IPS DF 6.9 (cell line): Measurements from ENCODE around the gene SRXN1.

ENCODE experiments used
- DNase-seq: peaks from one replicate; pipeline ENCODE4 v3.0.0-alpha.2; 2013; ENCODE audit warnings: low read depth, low spot score
- H3K27ac ChIP-seq: one replicate; pipeline ENCODE4 v1.5.1; 2013; ENCODE audit warnings: low read length, control low read depth
- H3K27me3 ChIP-seq: 2 replicates; pipeline ENCODE4 v1.6.1; 2013; ENCODE audit warnings: mild to moderate bottlenecking, low read length; ENCODE audit not compliant: control insufficient read depth, insufficient read depth
- H3K36me3 ChIP-seq: 2 replicates; pipeline ENCODE4 v1.6.1; 2013; ENCODE audit warnings: low read length; ENCODE audit not compliant: control insufficient read depth, insufficient read depth
- H3K4me1 ChIP-seq: 2 replicates; pipeline ENCODE4 v1.6.1; 2013; ENCODE audit warnings: low read length; ENCODE audit not compliant: control insufficient read depth, insufficient read depth
- H3K4me3 ChIP-seq: 2 replicates; pipeline ENCODE4 v1.5.1; 2013; ENCODE audit warnings: mild to moderate bottlenecking, low read length
- H3K9me3 ChIP-seq: 2 replicates; pipeline ENCODE4 v1.6.1; 2013; ENCODE audit warnings: low read length, inconsistent platforms; ENCODE audit not compliant: control insufficient read depth, insufficient read depth
- WGBS: extraction: QIAGEN DNeasy Blood & Tissue Kit; methylation state at CpG from one replicate; pipeline ENCODE4 v1.1.7; 2013; ENCODE audit warnings: mixed read lengths, missing lambda C conversion rate; ENCODE audit not compliant: insufficient read length, insufficient coverage; 5-methylcytosine and 5-hydroxymethylcytosine counted together

The SRXN1 gene

GRCh38 chr20:635893-636338 lies 17.1 kb downstream of the SRXN1 start:
- Histone ChIP-seq H3K4me1 (no peaks in the 10 kb centered on the region), H3K27ac (no peak overlapping the region), H3K4me3 (no peak overlapping the region), H3K9me3 (no peaks in the 10 kb centered on the region), H3K36me3 (no peaks in the 10 kb centered on the region), H3K27me3 (no peaks in the 10 kb centered on the region)
- no CpG with 5 or more reads among the region's 7 CpGs for WGBS
- no peak for DNase-seq

GRCh38 chr20:635028-635892 lies 17.7 kb downstream of the SRXN1 start:
- Histone ChIP-seq H3K9me3 (no peaks in the 10 kb centered on the region), H3K4me3 (no peak overlapping the region), H3K36me3 (no peaks in the 10 kb centered on the region), H3K27ac (no peak overlapping the region), H3K4me1 (no peaks in the 10 kb centered on the region), H3K27me3 (no peaks in the 10 kb centered on the region)
- WGBS, result no CpG with 5 or more reads among the region's 9 CpGs
- no peak for DNase-seq

DNA sequence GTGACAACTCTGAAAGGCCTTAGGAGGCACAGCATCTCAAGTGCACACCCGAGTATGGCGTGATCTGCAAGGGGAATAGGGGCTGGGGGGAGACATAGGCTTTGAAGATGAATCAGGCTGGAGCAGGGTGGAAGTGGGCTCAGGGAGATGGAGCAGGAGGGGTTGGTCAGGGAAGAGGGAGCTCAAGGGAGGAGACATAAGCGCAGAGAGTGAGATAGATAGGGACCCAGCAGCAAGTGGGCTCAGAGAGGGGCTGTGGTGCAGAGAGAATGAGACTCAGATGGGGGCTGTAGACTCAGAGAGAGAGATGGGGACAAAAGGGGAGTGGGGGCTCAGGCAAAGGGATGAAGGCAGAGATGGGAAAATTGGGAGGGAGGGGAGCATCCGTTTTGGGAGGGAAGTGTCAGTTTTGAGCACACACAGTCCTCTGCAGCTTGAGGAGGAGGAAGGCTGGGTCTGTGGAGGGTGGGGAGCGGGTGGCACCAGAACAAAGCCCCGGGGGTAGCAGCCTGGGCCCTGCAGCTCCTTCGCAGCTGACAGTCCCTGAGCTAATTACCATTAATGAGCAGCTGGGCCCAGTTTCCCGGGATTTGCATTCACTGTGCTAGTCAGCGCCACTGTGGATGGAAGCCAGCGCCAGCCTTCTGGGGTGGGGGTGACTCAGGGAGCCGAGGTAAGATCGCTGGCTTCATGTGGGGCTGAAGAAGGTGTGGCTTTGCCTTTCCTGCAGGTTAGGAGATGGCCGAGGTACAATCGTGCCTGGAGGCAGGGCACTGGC lies 18.7 kb downstream of the SRXN1 start:
- WGBS, result no CpG with 5 or more reads among the region's 14 CpGs
- Histone ChIP-seq H3K4me1 (no peaks in the 10 kb centered on the region), H3K27ac (no peak overlapping the region), H3K9me3 (no peaks in the 10 kb centered on the region), H3K36me3 (no peaks in the 10 kb centered on the region), H3K4me3 (no peak overlapping the region), H3K27me3 (no peaks in the 10 kb centered on the region)
- no peak for DNase-seq

GRCh38 chr20:631101-631500 lies 21.9 kb downstream of the SRXN1 start:
- no peak for DNase-seq
- Histone ChIP-seq H3K36me3 (no peaks in the 10 kb centered on the region), H3K4me3 (no peak overlapping the region), H3K4me1 (no peaks in the 10 kb centered on the region), H3K27ac (no peak overlapping the region), H3K27me3 (no peaks in the 10 kb centered on the region), H3K9me3 (no peaks in the 10 kb centered on the region)
- WGBS, result no CpG with 5 or more reads among the region's 1 CpG

- no peaks in the 10 kb centered on the region for H3K27me3 ChIP-seq
Observed at GRCh38 chr20:626579-626978, 26.4 kb downstream of the SRXN1 start.

DNA sequence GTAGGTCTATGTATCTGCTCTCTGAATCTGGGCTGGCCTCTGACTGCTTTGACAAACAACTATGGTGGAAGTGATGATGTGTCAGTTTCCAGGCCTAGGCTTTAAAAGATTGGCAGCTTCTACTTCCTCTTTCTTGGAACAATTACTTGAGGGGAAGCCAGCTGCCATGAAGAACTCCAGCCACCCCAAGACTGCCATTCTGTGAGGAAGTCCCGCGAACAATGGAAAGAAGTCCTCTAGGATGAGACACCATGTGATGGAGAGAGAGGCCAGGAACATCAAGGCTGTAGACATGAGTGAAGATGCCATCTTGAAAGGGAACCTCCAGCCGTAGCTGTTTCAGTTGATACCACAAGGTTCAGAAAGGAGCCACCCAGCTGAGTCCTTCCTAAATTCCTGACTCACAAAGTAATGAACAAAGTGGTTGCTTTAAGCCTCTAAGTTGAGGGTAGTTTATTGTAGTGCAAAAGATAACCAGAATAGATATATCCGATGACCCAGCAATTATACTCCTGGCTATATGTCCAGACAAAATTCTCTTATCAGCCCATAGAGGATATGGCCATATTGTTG lies 27.6 kb downstream of the SRXN1 start:
- H3K27ac ChIP-seq, result no peak overlapping the region
- WGBS, result no CpG with 5 or more reads among the region's 4 CpGs
- H3K4me1 ChIP-seq, result peaks cover 1% of the 10 kb centered on the region; the same call in 1 of the 2 replicates
- H3K9me3 ChIP-seq, result no peaks in the 10 kb centered on the region
- H3K36me3 ChIP-seq, result no peaks in the 10 kb centered on the region
- no peak for DNase-seq
- no peak overlapping the region for H3K4me3 ChIP-seq
- no peaks in the 10 kb centered on the region for H3K27me3 ChIP-seq

More at GRCh38 chr20:626579-626978, 26.4 kb downstream of the SRXN1 start:
- no peak for DNase-seq
- Histone ChIP-seq H3K9me3 (no peaks in the 10 kb centered on the region), H3K4me3 (no peak overlapping the region), H3K4me1 (peaks cover 1% of the 10 kb centered on the region; the same call in 1 of the 2 replicates), H3K36me3 (no peaks in the 10 kb centered on the region), H3K27ac (no peak overlapping the region)
- no CpG with 5 or more reads among the region's 2 CpGs for WGBS

DNA sequence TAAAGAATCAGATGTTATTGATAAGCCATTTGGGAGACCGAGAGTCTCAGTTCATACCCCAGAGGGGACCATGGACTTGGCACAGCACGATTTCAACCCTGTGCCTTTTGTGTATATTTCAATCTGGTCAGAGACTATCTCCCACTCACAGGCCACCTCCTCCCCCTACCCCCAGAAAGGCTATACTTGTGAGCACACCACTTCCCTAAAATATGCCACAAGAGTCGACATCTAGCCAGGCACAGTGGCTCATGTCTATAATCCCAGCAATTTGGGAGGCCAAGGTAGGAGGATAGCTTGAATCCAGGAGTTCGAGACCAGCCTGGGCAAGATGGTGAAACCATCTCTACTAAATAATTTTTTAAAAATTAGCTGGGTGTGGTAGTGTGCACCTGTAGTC lies 29.3 kb downstream of the SRXN1 start:
- no peak for DNase-seq
- Histone ChIP-seq H3K27me3 (no peaks in the 10 kb centered on the region), H3K36me3 (no peaks in the 10 kb centered on the region), H3K4me3 (no peak overlapping the region), H3K9me3 (no peaks in the 10 kb centered on the region), H3K4me1 (peaks cover 1% of the 10 kb centered on the region; the same call in 1 of the 2 replicates), H3K27ac (no peak overlapping the region)
- WGBS, result no CpG with 5 or more reads among the region's 4 CpGs

GRCh38 chr20:623021-623420 lies 30.0 kb downstream of the SRXN1 start:
- H3K36me3 ChIP-seq, result no peaks in the 10 kb centered on the region
- no CpG with 5 or more reads among the region's 4 CpGs for WGBS
- no peaks in the 10 kb centered on the region for H3K27me3 ChIP-seq
- peaks cover 1% of the 10 kb centered on the region; the same call in 1 of the 2 replicates for H3K4me1 ChIP-seq
- no peak for DNase-seq
- H3K9me3 ChIP-seq, result no peaks in the 10 kb centered on the region
- H3K27ac ChIP-seq, result no peak overlapping the region
- H3K4me3 ChIP-seq, result no peak overlapping the region

DNA sequence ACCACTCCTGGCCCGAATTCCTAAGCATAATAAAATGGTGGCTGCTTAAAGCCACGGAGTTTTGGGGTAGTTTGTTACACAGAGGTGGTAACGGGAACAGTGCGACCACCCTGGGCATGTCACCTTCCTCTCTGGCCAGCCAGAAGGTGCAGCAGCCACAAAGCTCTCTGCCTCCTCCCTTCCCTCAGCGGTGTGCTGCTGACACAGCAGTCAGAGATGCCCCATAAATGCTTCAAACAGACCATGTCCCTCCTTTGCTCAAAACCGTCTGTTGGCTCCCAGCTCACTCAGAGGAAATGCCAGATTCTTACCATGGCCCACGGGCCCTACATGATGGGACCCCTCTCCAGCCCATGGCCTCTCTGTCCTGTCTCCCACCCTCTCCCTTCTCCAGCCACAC lies 30.8 kb downstream of the SRXN1 start:
- Histone ChIP-seq H3K4me1 (peaks cover 1% of the 10 kb centered on the region; the same call in 1 of the 2 replicates), H3K4me3 (no peak overlapping the region), H3K9me3 (no peaks in the 10 kb centered on the region), H3K36me3 (no peaks in the 10 kb centered on the region), H3K27me3 (no peaks in the 10 kb centered on the region), H3K27ac (no peak overlapping the region)
- WGBS, result no CpG with 5 or more reads among the region's 7 CpGs
- no peak for DNase-seq

DNA sequence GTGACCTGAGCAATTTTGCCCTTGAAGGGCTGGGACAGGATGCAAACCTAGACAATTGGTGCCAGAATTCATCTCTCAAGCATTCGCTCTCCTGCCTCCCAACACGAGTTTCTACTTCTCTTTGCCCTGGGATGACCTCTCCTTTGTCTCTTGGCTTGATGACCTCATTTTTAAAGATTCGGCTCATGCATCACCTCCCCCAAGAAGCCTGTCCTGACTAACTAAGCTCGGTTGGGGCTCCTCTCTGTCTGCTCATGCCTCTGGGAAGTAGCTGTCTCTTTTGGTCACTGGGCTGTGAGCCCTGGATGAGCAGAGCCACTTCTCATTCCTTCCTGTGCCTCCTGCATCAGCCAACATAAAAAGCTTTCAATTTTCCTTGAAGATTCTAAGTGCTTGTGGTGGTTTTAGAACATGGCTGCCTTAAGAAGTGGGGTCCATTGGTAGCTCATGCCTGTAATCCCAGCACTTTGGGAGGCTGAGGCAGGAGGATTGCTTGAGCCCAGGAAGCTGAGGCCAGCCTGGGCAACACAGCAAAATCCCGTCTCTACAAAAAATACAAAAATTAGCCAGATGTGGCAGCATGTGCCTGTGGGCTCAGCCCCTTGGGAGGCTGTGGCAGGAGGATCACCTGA lies 31.8 kb downstream of the SRXN1 start:
- Histone ChIP-seq H3K9me3 (no peaks in the 10 kb centered on the region), H3K4me3 (no peak overlapping the region), H3K27ac (no peak overlapping the region), H3K36me3 (no peaks in the 10 kb centered on the region), H3K27me3 (no peaks in the 10 kb centered on the region), H3K4me1 (peaks cover 1% of the 10 kb centered on the region; the same call in 1 of the 2 replicates)
- DNase-seq, result no peak
- no CpG with 5 or more reads among the region's 5 CpGs for WGBS
